Activated CD8-positive, alpha-beta memory T cell treated with anti-CD3 and anti-CD28 coated beads, Interleukin-2, amount 50 U/mL, for 24 hours (primary cell): Measurements from ENCODE around the gene ACTR10.

Experiments
- DNase-seq: peaks from one replicate; pipeline ENCODE4 v3.0.0-alpha.2; 2020; ENCODE audit errors: extremely low read depth

ACTR10 gene

GRCh38 chr14:58280954-58281787, 81.2 kb downstream of the ACTR10 start:
- no peak for DNase-seq

GRCh38 chr14:58281969-58282368, 82.0 kb downstream of the ACTR10 start:
- no peak for DNase-seq

GRCh38 chr14:58282925-58283593, 83.1 kb downstream of the ACTR10 start:
- DNase-seq, result no peak

- no peak for DNase-seq
Measured at GRCh38 chr14:58283730-58284129, 83.8 kb downstream of the ACTR10 start.

- DNase-seq, result no peak
Measured at GRCh38 chr14:58285132-58285531, 85.2 kb downstream of the ACTR10 start.
